OCI-LY7 (cell line): Measurements from ENCODE around the gene THSD7A. TPM values are rescaled to one million over a fixed set of nuclear protein-coding genes. Genes with fewer than 3 reads are reported as not detected.

Experiments used
- BruUV-seq: library from RNA; stranded (reverse); fragments of 400-500 nt; replicated peaks from 2 replicates; lab custom pipeline; 2021; lab: Mats Ljungman, UMichigan
- CTCF ChIA-PET: fragments of 300-600 bp; sonication (Branson Sonifier 250); formaldehyde crosslinking; loops from one replicate; lab custom pipeline; 2022; ENCODE audit warnings: antibody characterized with exemption; ENCODE audit not compliant: unreplicated experiment; lab: Charles Lee
- POLR2A ChIA-PET: fragments of 300-600 bp; sonication (Branson Sonifier 250); formaldehyde crosslinking; loops from one replicate; lab custom pipeline; 2022; ENCODE audit warnings: antibody characterized with exemption; lab: Charles Lee
- DNase-seq: peaks from one replicate; pipeline ENCODE4 v3.0.0-alpha.2; 2015; ENCODE audit warnings: low spot score
- H2AFZ ChIP-seq: fragments of 200-600 bp; sonication (generic), shearing (Covaris generic); 2 replicates; pipeline ENCODE4 v1.6.1; 2014; ENCODE audit warnings: mild to moderate bottlenecking, antibody characterized with exemption, low read length, moderate library complexity
- H3K27ac ChIP-seq: fragments of 200-600 bp; sonication (generic); 2 replicates; pipeline ENCODE4 v1.5.1; 2014; ENCODE audit warnings: mixed run types, low read depth, mild to moderate bottlenecking, moderate library complexity, low read length, inconsistent platforms; ENCODE audit not compliant: poor library complexity, severe bottlenecking
- H3K36me3 ChIP-seq: fragments of 200-600 bp; sonication (generic); 2 replicates; pipeline ENCODE4 v1.6.1; 2014; ENCODE audit warnings: mild to moderate bottlenecking, antibody characterized with exemption, low read length, moderate library complexity, mixed read lengths; ENCODE audit not compliant: insufficient read depth
- H3K4me1 ChIP-seq: fragments of 200-600 bp; sonication (generic); 2 replicates; pipeline ENCODE4 v1.5.1; 2014; ENCODE audit warnings: mild to moderate bottlenecking, low read length; ENCODE audit not compliant: insufficient read depth, poor library complexity, severe bottlenecking
- H3K4me2 ChIP-seq: fragments of 200-600 bp; sonication (generic); 2 replicates; pipeline ENCODE4 v1.6.1; 2014; ENCODE audit warnings: mild to moderate bottlenecking, low read length
- H3K4me3 ChIP-seq: fragments of 200-600 bp; sonication (generic); 2 replicates; pipeline ENCODE4 v1.5.1; 2014; ENCODE audit warnings: mild to moderate bottlenecking, low read depth, low read length; ENCODE audit not compliant: poor library complexity, severe bottlenecking
- H3K79me2 ChIP-seq: fragments of 200-600 bp; sonication (generic); 2 replicates; pipeline ENCODE4 v1.6.1; 2016; ENCODE audit warnings: low read depth, mild to moderate bottlenecking, low read length, moderate library complexity, mixed read lengths; ENCODE audit not compliant: insufficient read depth
- H3K9me2 ChIP-seq: fragments of 200-600 bp; sonication (generic); 2 replicates; pipeline ENCODE4 v1.6.1; 2016; ENCODE audit warnings: mild to moderate bottlenecking, low read length, mixed read lengths; ENCODE audit not compliant: insufficient read depth
- H3K9me3 ChIP-seq: fragments of 200-600 bp; sonication (generic); 2 replicates; pipeline ENCODE4 v1.6.1; 2014; ENCODE audit warnings: mild to moderate bottlenecking, mixed run types, low read length, mixed read lengths
- H4K20me1 ChIP-seq: fragments of 200-600 bp; sonication (generic); 2 replicates; pipeline ENCODE4 v1.6.1; 2014; ENCODE audit warnings: mild to moderate bottlenecking, antibody characterized with exemption, low read length, moderate library complexity, mixed read lengths; ENCODE audit not compliant: insufficient read depth
- EZH2phosphoT487 ChIP-seq: fragments of 200-600 bp; sonication (generic); IDR thresholded peaks from 2 replicates; pipeline ENCODE4 v1.6.1; 2018; ENCODE audit warnings: low read depth, borderline replicate concordance, mild to moderate bottlenecking, mixed run types, antibody characterized with exemption, low read length, moderate library complexity, mixed read lengths
- intact Hi-C: fragments of 100-400 bp; cut with micrococcal nuclease; formaldehyde crosslinking; loops from one replicate; pipeline ENCODE4 v1.10.0; 2022; ENCODE audit not compliant: unreplicated experiment
- total RNA-seq, 2 experiments: library from RNA; depleted of rRNA in 1 of 2; stranded (reverse); fragments of >200 nt in 1 of 2; shearing (Covaris generic) in 1 of 2; gene quantifications; 2 replicates each; pipeline ENCODE4 v1.2.3, GENCODE V29; 2014 to 2022
- TF ChIP-seq, protein P1 (sequence below): fragments of 200-600 bp; sonication (generic); conservative IDR thresholded peaks from 2 replicates; pipeline ENCODE4 v1.5.1; 2014; ENCODE audit warnings: mild to moderate bottlenecking, antibody characterized with exemption, low read length, moderate library complexity, mixed read lengths

The THSD7A gene
- total RNA-seq, 2 experiments from 2014 or later = 0.13 TPM; not detected in 1

DNA sequence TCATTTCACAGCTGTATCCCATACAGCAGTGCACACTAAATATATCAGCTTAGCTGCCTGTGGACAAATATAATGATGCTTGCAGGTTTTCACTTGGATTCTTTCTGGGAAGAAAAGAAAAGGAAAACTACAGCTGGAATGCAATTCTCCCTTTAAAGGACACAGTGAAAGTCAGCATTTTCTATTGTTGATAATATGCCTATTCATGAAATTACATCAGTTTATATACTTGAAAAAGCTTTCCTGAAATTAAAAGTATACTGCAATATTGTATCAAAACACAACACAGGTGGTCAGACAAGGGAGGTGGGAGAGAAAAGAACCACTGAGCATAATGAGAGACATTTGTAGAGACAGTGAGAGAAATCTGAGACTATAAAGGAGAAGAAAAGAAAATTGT, 20.3 kb downstream of the THSD7A start:
- ChIA-PET CTCF (no interaction called here), POLR2A (interaction anchor here (0.6 kb wide), 1 partner anchor 1679 kb away, joined by 3 read pairs; no protein-coding TSS in a partner anchor)
- no peaks in the 10 kb centered on the region for H4K20me1 ChIP-seq
- no peaks in the 10 kb centered on the region for H3K79me2 ChIP-seq
- no peaks in the 10 kb centered on the region for H3K9me2 ChIP-seq
- no peak for DNase-seq
- no TSS peak for BruUV-seq
- H3K4me1 ChIP-seq = no peaks in the 10 kb centered on the region
- H3K9me3 ChIP-seq = no peaks in the 10 kb centered on the region
- TF ChIP-seq EZH2phosphoT487 = no peak
- TF ChIP-seq, protein P1, sequence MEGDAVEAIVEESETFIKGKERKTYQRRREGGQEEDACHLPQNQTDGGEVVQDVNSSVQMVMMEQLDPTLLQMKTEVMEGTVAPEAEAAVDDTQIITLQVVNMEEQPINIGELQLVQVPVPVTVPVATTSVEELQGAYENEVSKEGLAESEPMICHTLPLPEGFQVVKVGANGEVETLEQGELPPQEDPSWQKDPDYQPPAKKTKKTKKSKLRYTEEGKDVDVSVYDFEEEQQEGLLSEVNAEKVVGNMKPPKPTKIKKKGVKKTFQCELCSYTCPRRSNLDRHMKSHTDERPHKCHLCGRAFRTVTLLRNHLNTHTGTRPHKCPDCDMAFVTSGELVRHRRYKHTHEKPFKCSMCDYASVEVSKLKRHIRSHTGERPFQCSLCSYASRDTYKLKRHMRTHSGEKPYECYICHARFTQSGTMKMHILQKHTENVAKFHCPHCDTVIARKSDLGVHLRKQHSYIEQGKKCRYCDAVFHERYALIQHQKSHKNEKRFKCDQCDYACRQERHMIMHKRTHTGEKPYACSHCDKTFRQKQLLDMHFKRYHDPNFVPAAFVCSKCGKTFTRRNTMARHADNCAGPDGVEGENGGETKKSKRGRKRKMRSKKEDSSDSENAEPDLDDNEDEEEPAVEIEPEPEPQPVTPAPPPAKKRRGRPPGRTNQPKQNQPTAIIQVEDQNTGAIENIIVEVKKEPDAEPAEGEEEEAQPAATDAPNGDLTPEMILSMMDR = no peak
- H2AFZ ChIP-seq = no peak overlapping the region
- H3K4me3 ChIP-seq = no peak overlapping the region
- H3K27ac ChIP-seq = no peak overlapping the region
- intact Hi-C loops = no loop called here
- H3K36me3 ChIP-seq = no peaks in the 10 kb centered on the region
- H3K4me2 ChIP-seq = no peak overlapping the region

DNA sequence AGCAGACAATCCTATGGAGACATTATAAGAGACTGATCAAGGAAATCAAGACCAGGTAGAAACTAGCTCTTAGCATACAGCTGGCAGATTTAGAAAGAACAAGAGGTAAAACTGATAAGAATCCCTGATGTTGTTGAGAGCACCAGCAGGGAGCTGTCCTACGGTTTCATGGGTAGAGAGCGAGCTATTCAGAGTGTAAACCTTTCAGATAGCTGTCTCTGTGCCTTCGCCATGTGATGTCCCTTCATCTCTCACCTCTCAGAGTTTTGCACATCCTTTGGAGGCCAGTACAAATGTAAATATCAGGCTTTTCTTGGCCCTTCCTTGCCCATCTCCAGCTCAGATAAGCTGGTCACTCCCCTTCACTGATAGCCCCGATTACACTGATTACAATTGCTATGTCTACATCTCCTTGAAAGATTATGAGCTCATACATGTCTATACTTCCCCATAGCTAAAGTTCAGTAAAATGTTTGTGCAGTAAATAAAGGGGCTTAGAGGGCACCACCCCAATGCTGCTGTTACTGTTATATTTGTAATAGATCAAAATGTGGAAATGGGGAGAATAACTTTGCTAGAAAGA, 21.9 kb downstream of the THSD7A start:
- intact Hi-C loops = no loop called here
- ChIA-PET POLR2A (no interaction called here), CTCF (no interaction called here)
- H3K27ac ChIP-seq = no peak overlapping the region
- H3K36me3 ChIP-seq = no peaks in the 10 kb centered on the region
- no TSS peak for BruUV-seq
- H4K20me1 ChIP-seq = no peaks in the 10 kb centered on the region
- H3K4me1 ChIP-seq = no peaks in the 10 kb centered on the region
- H3K9me3 ChIP-seq = no peaks in the 10 kb centered on the region
- H2AFZ ChIP-seq = no peak overlapping the region
- H3K79me2 ChIP-seq = no peaks in the 10 kb centered on the region
- no peaks in the 10 kb centered on the region for H3K9me2 ChIP-seq
- TF ChIP-seq, protein P1 = no peak
- TF ChIP-seq EZH2phosphoT487 = no peak
- no peak for DNase-seq
- H3K4me3 ChIP-seq = no peak overlapping the region
- H3K4me2 ChIP-seq = no peak overlapping the region

DNA sequence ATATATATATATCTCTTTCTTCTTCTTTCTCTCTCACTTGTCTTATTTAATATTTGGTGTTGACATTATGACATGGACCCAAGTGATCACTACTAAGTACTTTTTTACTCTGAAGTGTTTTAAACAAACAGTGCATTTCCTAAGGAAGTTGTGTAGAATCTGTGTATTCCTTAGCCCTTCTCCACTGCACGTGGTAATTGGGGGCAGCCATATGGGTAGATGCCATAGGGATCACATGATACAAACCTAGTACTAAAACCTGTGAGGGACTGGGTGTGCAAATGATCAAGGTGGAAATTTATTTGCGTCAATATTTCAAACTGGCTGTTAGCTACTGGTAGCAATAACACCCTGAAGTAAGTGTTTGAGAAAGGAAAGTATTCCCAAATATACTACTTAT, 25.0 kb downstream of the THSD7A start:
- Histone ChIP-seq H3K79me2 (no peaks in the 10 kb centered on the region), H3K9me3 (no peaks in the 10 kb centered on the region), H3K4me1 (no peaks in the 10 kb centered on the region), H4K20me1 (no peaks in the 10 kb centered on the region), H3K27ac (no peak overlapping the region), H3K36me3 (no peaks in the 10 kb centered on the region), H3K4me2 (no peak overlapping the region), H3K9me2 (no peaks in the 10 kb centered on the region), H3K4me3 (no peak overlapping the region), H2AFZ (no peak overlapping the region)
- DNase-seq = no peak
- BruUV-seq = no TSS peak
- TF ChIP-seq, protein P1 = no peak
- no peak for TF ChIP-seq EZH2phosphoT487
- intact Hi-C loops = no loop called here
- ChIA-PET POLR2A (interaction anchor here (0.9 kb wide), 1 partner anchor 27 kb away, joined by 3 read pairs; no protein-coding TSS in a partner anchor), CTCF (no interaction called here)
